WTC11 (cell line): Measurements from ENCODE around the gene CFI. TPM values are rescaled to one million over a fixed set of nuclear protein-coding genes. Genes with fewer than 3 reads are reported as not detected.

Source experiments
- ATAC-seq: fragments of 200-7000 bp; cut with Tn5 transposase; 2 replicates; pipeline ENCODE4 v1.10.0; 2021; ENCODE audit warnings: mild to moderate bottlenecking, moderate library complexity
- CTCF ChIA-PET: fragments of 300-600 bp; sonication (Branson Sonifier 250); formaldehyde crosslinking; loops from one replicate; lab custom pipeline; 2021; ENCODE audit warnings: antibody characterized with exemption; lab: Charles Lee
- POLR2A ChIA-PET: fragments of 350-600 bp; sonication (Branson Sonifier 250); formaldehyde crosslinking; loops from one replicate; lab custom pipeline; 2021; ENCODE audit warnings: antibody characterized with exemption; lab: Charles Lee
- DNase-seq: peaks from one replicate; pipeline ENCODE4 v3.0.0; 2021; ENCODE audit warnings: low spot score
- H3K27ac Mint-ChIP-seq: 2 replicates; pipeline ENCODE4 v1.8.0; 2021; ENCODE audit warnings: mixed read lengths
- H3K27me3 Mint-ChIP-seq: 2 replicates; pipeline ENCODE4 v1.8.0; 2021; ENCODE audit warnings: low read depth, mild to moderate bottlenecking, moderate library complexity, mixed read lengths
- H3K36me3 Mint-ChIP-seq: 2 replicates; pipeline ENCODE4 v1.8.0; 2021; ENCODE audit warnings: mixed read lengths
- H3K4me1 Mint-ChIP-seq: 2 replicates; pipeline ENCODE4 v1.8.0; 2022; ENCODE audit warnings: mixed read lengths
- H3K4me3 Mint-ChIP-seq: 2 replicates; pipeline ENCODE4 v1.8.0; 2021; ENCODE audit warnings: mild to moderate bottlenecking, moderate library complexity, mixed read lengths
- H3K9me3 Mint-ChIP-seq: 2 replicates; pipeline ENCODE4 v1.8.0; 2021; ENCODE audit warnings: mixed read lengths
- AR ChIP-seq: fragments of 250-450 bp; sonication (Bioruptor Pico); IDR thresholded peaks from 2 replicates; pipeline ENCODE4 v1.9.0; 2021; ENCODE audit warnings: mild to moderate bottlenecking
- ATF3 ChIP-seq: sonication (generic); formaldehyde crosslinking; conservative IDR thresholded peaks from 2 replicates; pipeline ENCODE4 v1.8.1; 2022; ENCODE audit warnings: mild to moderate bottlenecking, missing genetic modification reagents
- CBFB ChIP-seq: sonication (generic); formaldehyde crosslinking; IDR thresholded peaks from 2 replicates; pipeline ENCODE4 v1.8.1; 2022; ENCODE audit warnings: mild to moderate bottlenecking, low read depth, missing genetic modification reagents
- CDX4 ChIP-seq: fragments of 250-450 bp; sonication (Bioruptor Pico); IDR thresholded peaks from 2 replicates; pipeline ENCODE4 v1.9.0; 2021; ENCODE audit warnings: moderate library complexity, mild to moderate bottlenecking, inconsistent platforms, borderline replicate concordance
- ERG ChIP-seq: fragments of 250-450 bp; sonication (Bioruptor Pico); IDR thresholded peaks from 2 replicates; pipeline ENCODE4 v1.8.0; 2021; ENCODE audit warnings: mild to moderate bottlenecking
- ETV6 ChIP-seq: sonication (generic); formaldehyde crosslinking; IDR thresholded peaks from 2 replicates; pipeline ENCODE4 v1.8.1; 2022; ENCODE audit warnings: mild to moderate bottlenecking, missing genetic modification reagents
- GRHL2 ChIP-seq: fragments of 250-450 bp; sonication (Bioruptor Pico); IDR thresholded peaks from 2 replicates; pipeline ENCODE4 v1.8.0; 2022; ENCODE audit warnings: mild to moderate bottlenecking, moderate library complexity; ENCODE audit not compliant: insufficient replicate concordance, severe bottlenecking
- GTF2I ChIP-seq: fragments of 250-450 bp; sonication (Bioruptor Pico); conservative IDR thresholded peaks from 2 replicates; pipeline ENCODE4 v1.4.0; 2021; ENCODE audit warnings: mild to moderate bottlenecking
- NR1H2 ChIP-seq: sonication (generic); formaldehyde crosslinking; IDR thresholded peaks from 2 replicates; pipeline ENCODE4 v1.9.0; 2021; ENCODE audit warnings: mild to moderate bottlenecking, moderate library complexity, missing genetic modification reagents
- NR3C1 ChIP-seq: sonication (generic); formaldehyde crosslinking; conservative IDR thresholded peaks from 2 replicates; pipeline ENCODE4 v1.8.1; 2023; ENCODE audit warnings: low read depth, mild to moderate bottlenecking, missing genetic modification reagents
- PRRX2 ChIP-seq: fragments of 250-450 bp; sonication (Bioruptor Pico); IDR thresholded peaks from 2 replicates; pipeline ENCODE4 v1.8.0; 2021; ENCODE audit warnings: mild to moderate bottlenecking
- SMAD3 ChIP-seq: sonication (generic); formaldehyde crosslinking; IDR thresholded peaks from 2 replicates; pipeline ENCODE4 v1.8.0; 2022; ENCODE audit warnings: missing genetic modification reagents, mild to moderate bottlenecking, borderline replicate concordance
- TEAD4 ChIP-seq: sonication (generic); formaldehyde crosslinking; IDR thresholded peaks from 2 replicates; pipeline ENCODE4 v1.8.0; 2022; ENCODE audit warnings: mild to moderate bottlenecking, missing genetic modification reagents
- ZBTB21 ChIP-seq: sonication (generic); formaldehyde crosslinking; IDR thresholded peaks from 2 replicates; pipeline ENCODE4 v1.8.1; 2023; ENCODE audit warnings: mild to moderate bottlenecking, missing genetic modification reagents, borderline replicate concordance
- ZBTB43 ChIP-seq: sonication (generic); formaldehyde crosslinking; IDR thresholded peaks from 2 replicates; pipeline ENCODE4 v1.8.1; 2023; ENCODE audit warnings: mild to moderate bottlenecking, missing genetic modification reagents
- ZNF317 ChIP-seq: sonication (generic); formaldehyde crosslinking; IDR thresholded peaks from 2 replicates; pipeline ENCODE4 v1.8.1; 2023; ENCODE audit warnings: low read depth, mild to moderate bottlenecking, moderate library complexity, missing genetic modification reagents, borderline replicate concordance
- ZNF416 ChIP-seq: fragments of 250-450 bp; sonication (Bioruptor Pico); IDR thresholded peaks from 2 replicates; pipeline ENCODE4 v1.9.0; 2021; ENCODE audit warnings: mild to moderate bottlenecking, inconsistent platforms
- ZNF532 ChIP-seq: fragments of 250-450 bp; sonication (Bioruptor Pico); IDR thresholded peaks from 2 replicates; pipeline ENCODE4 v1.9.0; 2021; ENCODE audit warnings: mild to moderate bottlenecking, borderline replicate concordance
- total RNA-seq: library from RNA; stranded (reverse); gene quantifications from 3 replicates; pipeline ENCODE4 v1.2.3, GENCODE V29; 2021

Gene CFI
- total RNA-seq, 1 experiment from 2014 or later, result not detected

- H3K36me3 Mint-ChIP-seq, result no peaks in the 10 kb centered on the region
- TF ChIP-seq PRRX2 (CRISPR knock-in tag) (no peak), ZNF532 (CRISPR knock-in tag) (no peak)
- TF ChIP-seq, all 79 proteins: peak for 0
- Mint-ChIP-seq H3K4me1 (peaks cover 9% of the 10 kb centered on the region), H3K27me3 (no peaks in the 10 kb centered on the region; the same call in 1 of the 2 replicates), H3K4me3 (no peak overlapping the region), H3K27ac (no peak overlapping the region), H3K9me3 (no peaks in the 10 kb centered on the region)
- no peak for DNase-seq
- CTCF ChIA-PET, result no interaction called here
- ATAC-seq, result no peak
- POLR2A ChIA-PET, result no interaction called here
Measured at GRCh38 chr4:109735566-109736365, 66.0 kb downstream of the CFI start.

- no peaks in the 10 kb centered on the region; the same call in 1 of the 2 replicates for H3K27me3 Mint-ChIP-seq
- H3K36me3 Mint-ChIP-seq, result no peaks in the 10 kb centered on the region
- H3K9me3 Mint-ChIP-seq, result no peaks in the 10 kb centered on the region
- ATAC-seq (no peak), DNase-seq (no peak)
- peaks cover 9% of the 10 kb centered on the region for H3K4me1 Mint-ChIP-seq
- H3K27ac Mint-ChIP-seq, result no peak overlapping the region
- no peak overlapping the region for H3K4me3 Mint-ChIP-seq
- CTCF ChIA-PET, result no interaction called here
- POLR2A ChIA-PET, result no interaction called here
- TF ChIP-seq TEAD4 (CRISPR knock-in tag), result no peak
- no peak for TF ChIP-seq ZBTB21 (CRISPR knock-in tag)
- no peak for TF ChIP-seq CDX4 (CRISPR knock-in tag)
- no peak for TF ChIP-seq ZNF416 (CRISPR knock-in tag)
- no peak for TF ChIP-seq CBFB (CRISPR knock-in tag)
- TF ChIP-seq GRHL2 (CRISPR knock-in tag), result no peak
- TF ChIP-seq ZNF532 (CRISPR knock-in tag), result no peak
- no peak for TF ChIP-seq AR (CRISPR knock-in tag)
- no peak for TF ChIP-seq ERG
- no peak for TF ChIP-seq NR3C1
- TF ChIP-seq ZBTB43, result no peak
- no peak for TF ChIP-seq ATF3 (CRISPR knock-in tag)
- no peak for TF ChIP-seq SMAD3 (CRISPR knock-in tag)
- no peak for TF ChIP-seq ETV6 (CRISPR knock-in tag)
- TF ChIP-seq GTF2I (CRISPR knock-in tag), result no peak
- no peak for TF ChIP-seq NR1H2
- no peak for TF ChIP-seq ZNF317 (CRISPR knock-in tag)
Measured at GRCh38 chr4:109733728-109734127, 68.1 kb downstream of the CFI start.
